Fibroblast of lung (primary cell): Measurements from ENCODE around the gene GNAS.

Experiments used
- EZH2 ChIP-seq: IDR thresholded peaks from 2 replicates; pipeline ENCODE4 v1.5.1; 2012; ENCODE audit warnings: low read length, control low read depth, mild to moderate bottlenecking; ENCODE audit errors: missing control alignments
- TF ChIP-seq, protein P1 (sequence below), 2 donors: IDR thresholded peaks in 1 of 2; conservative IDR thresholded peaks in 1 of 2; 1 replicate in 1 of 2; 2 replicates in 1 of 2; pipeline ENCODE4 v1.5.1; 2011 to 2012; ENCODE audit warnings: low read length in 2 of 2, control low read depth in 1 of 2, inconsistent platforms in 1 of 2, low read depth in 1 of 2, mild to moderate bottlenecking in 1 of 2

- TF ChIP-seq EZH2, result no peak
- TF ChIP-seq, protein P1, sequence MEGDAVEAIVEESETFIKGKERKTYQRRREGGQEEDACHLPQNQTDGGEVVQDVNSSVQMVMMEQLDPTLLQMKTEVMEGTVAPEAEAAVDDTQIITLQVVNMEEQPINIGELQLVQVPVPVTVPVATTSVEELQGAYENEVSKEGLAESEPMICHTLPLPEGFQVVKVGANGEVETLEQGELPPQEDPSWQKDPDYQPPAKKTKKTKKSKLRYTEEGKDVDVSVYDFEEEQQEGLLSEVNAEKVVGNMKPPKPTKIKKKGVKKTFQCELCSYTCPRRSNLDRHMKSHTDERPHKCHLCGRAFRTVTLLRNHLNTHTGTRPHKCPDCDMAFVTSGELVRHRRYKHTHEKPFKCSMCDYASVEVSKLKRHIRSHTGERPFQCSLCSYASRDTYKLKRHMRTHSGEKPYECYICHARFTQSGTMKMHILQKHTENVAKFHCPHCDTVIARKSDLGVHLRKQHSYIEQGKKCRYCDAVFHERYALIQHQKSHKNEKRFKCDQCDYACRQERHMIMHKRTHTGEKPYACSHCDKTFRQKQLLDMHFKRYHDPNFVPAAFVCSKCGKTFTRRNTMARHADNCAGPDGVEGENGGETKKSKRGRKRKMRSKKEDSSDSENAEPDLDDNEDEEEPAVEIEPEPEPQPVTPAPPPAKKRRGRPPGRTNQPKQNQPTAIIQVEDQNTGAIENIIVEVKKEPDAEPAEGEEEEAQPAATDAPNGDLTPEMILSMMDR (conservative IDR thresholded peaks at IDR 0.05 in 1 of 2, IDR thresholded peaks at IDR 0.05 in 1 of 2; ENCODE audit: low read depth in 1 of 2, low read length in 2 of 2), result peak; percentile 70 to 78
Measured at GRCh38 chr20:58852543-58853271, at the start of gene GNAS.
